ENCODE results near the gene C22orf23.
A peak's percentile ranks its signal among the peaks of the same experiment; 100 is the strongest.
"Not testable (repeated sequence)": the region's sequence is repeated elsewhere in the genome, so short reads cannot be mapped to it uniquely, and the experiment has no call there.

The C22orf23 gene

GRCh38 chr22:37953062-37953436 is 352 bp downstream of the C22orf23 start:
- DNase-seq: no peak

- not testable (repeated sequence) for DNase-seq
Observed at GRCh38 chr22:37952629-37953028, 772 bp downstream of the C22orf23 start.

- DNase-seq: no peak
Observed at GRCh38 chr22:37951305-37951704, 2.1 kb downstream of the C22orf23 start.

DNA sequence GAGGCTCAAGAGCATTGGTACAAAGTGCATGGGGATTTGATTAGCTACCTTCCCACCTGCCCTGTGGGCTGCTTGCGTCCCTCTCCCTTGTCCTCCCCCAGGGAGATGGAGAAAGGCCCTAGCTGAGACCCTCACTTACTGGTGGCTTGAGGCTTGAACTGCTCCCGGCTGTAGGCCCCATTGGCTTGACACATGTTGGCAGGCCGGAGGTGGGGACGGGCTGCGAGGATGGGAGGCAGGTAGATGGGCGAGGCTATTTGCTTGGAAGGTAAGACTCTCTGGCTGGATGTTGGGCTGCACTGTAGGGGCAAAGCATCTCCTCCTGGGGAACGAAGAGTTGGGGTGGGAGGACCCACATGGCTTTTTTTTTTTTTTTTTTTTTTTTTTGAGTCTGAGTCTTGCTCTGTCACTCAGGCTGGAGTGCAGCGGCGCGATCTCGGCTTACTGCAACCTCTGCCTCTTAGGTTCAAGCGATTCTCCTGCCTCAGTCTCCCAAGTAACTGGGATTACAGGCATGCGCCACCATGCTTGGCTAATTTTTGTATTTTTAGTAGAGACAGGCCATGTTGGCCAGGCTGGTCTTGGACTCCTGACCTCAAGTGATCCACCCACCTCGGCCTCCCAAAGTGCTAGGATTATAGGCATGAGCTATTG is 6.1 kb downstream of the C22orf23 start:
- DNase-seq: not testable (repeated sequence)

DNA sequence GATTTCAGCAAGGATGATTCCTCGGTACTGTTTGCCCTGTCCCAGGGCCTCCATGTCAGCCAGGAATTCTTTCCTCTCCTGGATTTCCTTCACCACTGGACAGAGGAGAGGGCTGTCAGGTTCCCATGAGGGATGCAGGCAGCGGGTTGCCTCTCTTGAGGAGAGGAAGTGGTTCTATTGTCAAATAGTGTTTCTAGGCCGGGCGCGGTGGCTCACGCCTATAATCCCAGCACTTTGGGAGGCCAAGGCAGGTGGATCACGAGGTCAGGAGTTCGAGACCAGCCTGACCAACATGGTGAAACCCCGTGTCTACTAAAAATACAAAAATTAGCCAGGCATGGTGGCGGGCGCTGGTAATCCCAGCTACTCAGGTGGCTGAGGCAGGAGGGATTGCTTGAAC is 9.0 kb downstream of the C22orf23 start:
- not testable (repeated sequence) for DNase-seq

DNA sequence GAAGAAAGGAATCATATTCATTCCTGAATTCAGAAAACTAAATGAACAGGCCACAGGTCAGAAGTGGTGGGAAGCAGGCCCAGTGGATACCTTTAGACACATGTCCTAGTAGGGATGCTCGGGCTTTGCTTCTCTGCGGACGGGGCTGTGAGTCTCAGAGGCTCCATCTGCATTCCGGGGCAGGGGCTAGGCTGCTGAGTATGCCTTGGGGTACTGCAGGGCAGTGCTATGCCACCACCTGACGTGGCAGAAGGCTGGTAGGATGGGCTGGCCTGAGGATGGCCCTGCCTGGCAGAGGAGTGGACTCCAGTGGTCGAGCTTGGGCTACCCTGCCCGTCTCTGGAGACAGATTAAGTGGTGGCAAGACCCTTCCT is 9.6 kb downstream of the C22orf23 start:
- DNase-seq: no peak

- no peak for DNase-seq
Observed at GRCh38 chr22:37943136-37943824, 10.1 kb downstream of the C22orf23 start.

- DNase-seq: no peak
Observed at GRCh38 chr22:37942133-37942532, 11.3 kb downstream of the C22orf23 start.

GRCh38 chr22:37940698-37941376 is 12.6 kb downstream of the C22orf23 start:
- DNase-seq: no peak

- DNase-seq: peak; percentile 80
Observed at GRCh38 chr22:37933711-37934376, 19.6 kb downstream of the C22orf23 start.

DNA sequence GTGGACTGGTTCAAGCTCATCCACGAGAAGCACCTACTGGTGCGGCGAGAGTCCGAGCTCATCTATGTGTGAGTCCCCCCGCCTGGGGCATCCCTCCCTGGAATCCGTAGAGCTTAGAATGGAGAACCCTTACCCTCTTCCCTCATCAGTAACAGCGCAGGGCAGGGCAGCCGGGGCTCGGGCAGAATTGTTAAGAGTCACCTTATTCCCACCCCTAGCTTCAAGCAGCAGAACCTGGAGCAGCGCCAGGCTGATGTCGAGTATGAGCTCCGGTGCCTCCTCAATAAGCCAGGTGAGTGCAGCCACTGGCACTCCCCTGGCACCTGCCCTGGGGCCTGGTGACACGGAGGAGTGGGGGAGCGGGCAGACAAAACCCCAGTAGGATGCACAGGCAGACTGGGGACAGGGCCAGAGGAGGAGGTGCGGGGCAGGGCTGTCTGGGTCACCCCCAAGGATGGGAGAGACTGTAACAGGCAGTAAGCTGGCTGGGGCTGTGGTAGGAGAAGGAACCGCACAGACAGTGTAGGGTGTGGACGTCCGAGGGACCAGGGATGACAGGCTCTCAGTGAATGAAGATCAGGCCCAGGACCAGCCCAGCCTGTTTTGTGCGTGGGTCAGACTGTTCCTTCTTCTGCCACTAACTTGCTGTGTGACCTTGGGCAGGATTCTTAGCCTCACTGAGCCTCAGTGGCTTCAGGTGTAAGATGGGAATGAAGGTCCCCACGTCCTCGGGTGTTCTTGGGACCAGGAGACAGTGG is 20.4 kb downstream of the C22orf23 start:
- no peak for DNase-seq

GRCh38 chr22:37932401-37932800 is 21.0 kb downstream of the C22orf23 start:
- DNase-seq: no peak

- no peak for DNase-seq
Observed at GRCh38 chr22:37931893-37932389, 21.5 kb downstream of the C22orf23 start.

GRCh38 chr22:37930952-37931440 is 22.4 kb downstream of the C22orf23 start:
- DNase-seq: no peak

GRCh38 chr22:37930270-37930951 is 23.0 kb downstream of the C22orf23 start:
- no peak for DNase-seq

DNA sequence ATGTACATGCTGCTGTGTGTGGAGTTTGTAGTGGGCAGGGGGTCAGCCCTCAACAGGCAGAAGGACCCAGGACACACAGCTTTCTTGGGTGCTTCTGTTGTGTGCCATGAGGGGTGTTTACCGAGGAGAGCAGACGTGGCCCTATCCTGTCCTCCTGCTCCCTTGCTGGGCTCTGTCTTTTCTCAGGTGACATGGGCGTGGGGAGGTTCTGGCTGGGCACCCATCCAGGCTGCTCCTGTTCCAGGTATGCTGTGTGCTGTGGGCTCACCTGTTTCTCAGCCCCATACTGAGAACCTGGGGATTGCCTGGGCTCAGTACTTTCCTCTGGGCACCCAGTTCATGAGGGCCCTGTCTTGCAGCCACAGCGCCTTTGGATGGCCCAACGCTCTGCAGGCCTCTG is 24.0 kb downstream of the C22orf23 start:
- DNase-seq: no peak

DNA sequence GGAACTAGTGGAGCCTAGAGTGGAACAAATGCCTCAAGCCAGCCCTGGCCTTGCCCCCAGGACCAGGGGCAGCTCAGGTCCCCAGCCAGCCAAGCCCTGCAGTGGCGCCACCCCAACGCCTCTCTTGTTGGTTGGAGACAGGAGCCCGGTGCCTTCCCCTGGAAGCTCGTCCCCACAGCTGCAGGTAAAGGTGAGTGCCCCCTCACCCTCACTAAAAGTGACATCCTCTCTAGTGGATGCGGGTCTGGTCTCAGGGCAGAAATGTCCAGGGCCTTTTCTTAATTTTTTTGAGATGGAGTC is 25.8 kb downstream of the C22orf23 start:
- DNase-seq: no peak

DNA sequence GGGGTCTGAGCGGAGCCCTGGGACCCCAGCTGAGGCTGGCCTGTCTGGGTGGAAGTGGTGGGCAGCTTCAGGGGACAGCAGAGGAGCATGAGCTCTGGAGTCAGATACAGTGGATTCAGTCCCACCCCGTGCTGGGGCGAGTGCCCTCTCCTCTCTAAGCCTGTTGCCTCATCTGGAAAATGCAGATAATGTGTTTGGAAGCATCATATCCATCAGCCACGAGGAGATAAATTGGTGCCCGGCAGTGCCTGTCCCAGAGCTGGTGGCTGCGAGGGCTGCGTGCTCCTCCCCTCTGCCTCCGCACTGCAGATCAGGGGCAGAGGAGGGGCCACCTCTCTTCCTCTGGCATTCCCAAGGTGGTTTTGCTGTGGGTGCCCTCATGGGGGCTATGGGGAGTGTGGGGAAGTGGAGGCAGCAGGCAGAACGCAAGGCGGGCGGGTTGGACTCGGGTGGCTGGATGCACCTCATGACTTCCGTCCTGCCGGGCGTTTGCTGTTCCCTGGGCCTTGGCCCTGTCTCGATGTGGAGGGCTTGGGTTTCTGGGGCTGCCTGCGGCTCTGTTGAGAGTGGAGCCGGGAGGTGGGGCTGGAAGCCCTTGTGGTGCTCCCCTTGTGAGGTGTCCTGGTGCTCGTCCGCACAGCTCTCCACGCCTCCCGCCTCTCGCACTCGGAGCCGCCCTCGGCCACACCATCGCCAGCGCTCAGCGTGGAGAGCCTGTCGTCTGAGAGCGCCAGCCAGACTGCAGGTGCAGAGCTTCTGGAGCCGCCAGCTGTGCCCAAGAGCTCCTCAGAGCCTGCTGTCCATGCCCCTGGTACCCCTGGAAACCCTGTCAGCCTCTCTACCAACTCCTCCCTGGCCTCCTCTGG is 26.4 kb downstream of the C22orf23 start:
- no peak for DNase-seq

GRCh38 chr22:37926358-37926757 is 27.0 kb downstream of the C22orf23 start:
- no peak for DNase-seq

DNA sequence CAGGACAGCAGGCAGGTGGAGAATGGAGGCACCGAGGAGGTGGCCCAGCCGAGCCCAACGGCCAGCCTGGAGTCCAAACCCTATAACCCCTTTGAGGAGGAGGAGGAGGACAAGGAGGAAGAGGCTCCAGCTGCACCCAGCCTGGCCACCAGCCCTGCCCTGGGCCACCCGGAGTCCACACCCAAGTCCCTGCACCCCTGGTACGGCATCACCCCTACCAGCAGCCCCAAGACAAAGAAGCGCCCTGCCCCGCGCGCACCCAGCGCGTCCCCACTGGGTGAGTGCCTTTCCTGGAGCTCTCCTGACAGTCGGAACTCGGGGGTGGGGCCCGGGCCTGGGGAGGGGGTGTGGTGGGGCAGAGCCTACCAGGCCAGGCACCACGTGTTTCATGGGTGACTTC is 27.6 kb downstream of the C22orf23 start:
- no peak for DNase-seq

DNA sequence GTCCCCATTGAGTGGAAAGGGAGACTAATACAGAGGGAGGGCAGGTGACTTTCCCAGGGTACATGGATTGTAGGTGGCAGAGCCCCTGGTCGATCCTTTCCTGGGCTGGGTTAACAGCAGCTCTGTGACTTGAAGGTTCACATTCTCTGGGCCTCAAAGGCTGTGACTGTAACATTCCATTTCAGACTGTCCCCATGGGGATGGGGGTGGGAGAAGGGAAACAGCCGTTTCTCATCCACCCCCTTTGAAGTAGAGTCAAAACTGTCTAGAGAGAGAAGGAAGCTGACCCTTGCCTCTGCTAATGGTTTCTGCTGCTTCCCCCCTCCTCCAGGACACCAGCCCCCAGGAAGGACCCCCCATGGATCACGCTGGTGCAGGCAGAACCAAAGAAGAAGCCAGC is 28.1 kb downstream of the C22orf23 start:
- DNase-seq: no peak
